Right cardiac atrium (tissue), 5 donors: Measurements from ENCODE around the gene CCDC85A. TPM values are rescaled to one million over a fixed set of nuclear protein-coding genes. Genes with fewer than 3 reads are reported as not detected.

Experiments
- ATAC-seq, 2 donors: fragments of 200-7000 bp; cut with Tn5 transposase; one replicate each; pipeline versions ENCODE4 v1.8.0 to v1.9.1; 2020; ENCODE audit warnings: moderate library complexity in 2 of 2, mild to moderate bottlenecking in 1 of 2
- DNase-seq, 3 donors: peaks; one replicate each; pipeline ENCODE4 v3.0.0-alpha.2; 2020
- H3K27ac ChIP-seq: one replicate; pipeline ENCODE4 v1.5.1; 2013; ENCODE audit warnings: mild to moderate bottlenecking, low read length, control low read depth, moderate library complexity
- H3K27me3 ChIP-seq: one replicate; pipeline ENCODE4 v1.6.1; 2013; ENCODE audit not compliant: control insufficient read depth, insufficient read depth
- H3K4me1 ChIP-seq: one replicate; pipeline ENCODE4 v1.6.1; 2013; ENCODE audit warnings: low read length; ENCODE audit not compliant: control insufficient read depth, insufficient read depth
- H3K4me3 ChIP-seq: one replicate; pipeline ENCODE4 v1.5.1; 2013; ENCODE audit warnings: low read length, control low read depth
- H3K9me3 ChIP-seq: one replicate; pipeline ENCODE4 v1.6.1; 2013; ENCODE audit warnings: low read length; ENCODE audit not compliant: control insufficient read depth
- WGBS: extraction: QIAGEN DNeasy Blood & Tissue Kit; methylation state at CpG from one replicate; pipeline ENCODE4 v1.1.7; 2013; 5-methylcytosine and 5-hydroxymethylcytosine counted together
- intact Hi-C, 4 donors: fragments of 100-400 bp; cut with DNase I; formaldehyde crosslinking; loops; one replicate each; pipeline versions ENCODE4 v1.11.0 to v1.14.0; 2022 to 2023
- polyA plus RNA-seq: library from polyadenylated mRNA; stranded (reverse); fragments of 200-250 nt; gene quantifications from one replicate; pipeline ENCODE4 v1.2.3, GENCODE V29; 2013
- total RNA-seq, 4 donors: library from RNA; stranded (reverse); fragmentation: NEBNext Ultra II Directional; extraction: Animal tissue kit (Norgen Biotek cat#: 25700); gene quantifications; one replicate each; pipeline ENCODE4 v1.2.1, GENCODE V29; 2021
- donor health status: healthy with polysubstance abuse.
- donor health status: DM: no; HTN: yes; CAD: no.
- donor health status: DM: no; HTN: no; CAD: no.
- donor health status: DM: no; HTN: yes; CAD: no; lungs with severe emphysema.
- donor health status: DM: yes; HTN: yes; CAD: no.

Gene CCDC85A
- total and polyA plus RNA-seq, 5 donors = 1.1 to 3.4 (median 1.9) TPM

DNA sequence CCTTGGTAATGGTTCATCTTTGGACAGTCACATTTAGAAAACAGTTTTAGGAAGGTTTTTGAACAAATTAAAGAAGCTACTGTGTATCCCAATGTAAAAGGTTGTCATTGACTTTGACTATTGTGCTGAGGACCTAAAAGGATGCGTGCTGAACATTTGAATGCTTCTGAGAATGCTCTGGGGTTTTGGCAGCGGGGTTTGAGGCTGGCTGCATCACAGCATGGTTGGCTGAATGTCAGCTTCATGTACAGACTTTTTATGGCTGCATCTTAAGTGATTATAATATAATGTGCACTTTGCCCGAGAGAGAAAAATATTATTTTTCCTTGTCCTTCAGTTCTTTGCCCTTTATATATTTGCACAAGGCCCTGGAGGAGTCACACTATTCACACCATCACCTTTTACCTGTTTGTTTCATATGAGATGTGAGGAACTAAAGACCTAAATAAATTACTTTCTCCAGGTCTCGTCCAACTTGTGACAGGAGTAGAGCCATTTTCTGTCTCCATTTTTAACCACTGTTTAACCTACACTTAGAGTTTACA is 125.9 kb downstream of the CCDC85A start:
- H3K9me3 ChIP-seq = no peaks in the 10 kb centered on the region
- H3K27me3 ChIP-seq = no peaks in the 10 kb centered on the region
- intact Hi-C loops = no loop called here
- ATAC-seq = no peak
- no peaks in the 10 kb centered on the region for H3K4me1 ChIP-seq
- no peak overlapping the region for H3K27ac ChIP-seq
- 66% methylated on average over 4 of the region's 4 CpGs for WGBS
- H3K4me3 ChIP-seq = no peak overlapping the region
- no peak for DNase-seq

DNA sequence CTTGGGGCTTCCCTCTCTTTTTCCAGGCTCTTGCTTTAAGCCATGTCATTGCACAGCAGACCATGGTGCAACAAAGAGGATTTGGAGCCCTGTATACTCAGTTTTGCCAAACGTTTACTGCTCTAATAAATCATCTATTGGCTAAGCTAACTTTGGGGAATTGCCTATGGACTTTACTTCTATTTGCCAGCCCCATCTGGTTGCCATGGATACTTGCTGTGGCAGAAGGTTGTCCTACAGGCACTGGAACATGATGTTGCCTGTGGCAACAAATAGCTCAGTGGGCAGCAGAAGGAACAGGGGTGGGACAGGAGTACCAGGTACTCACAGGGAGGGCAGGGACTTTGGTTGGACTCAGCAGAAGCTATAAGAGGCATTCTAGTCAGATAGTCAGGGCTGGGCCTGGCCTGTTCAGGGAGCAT is 129.7 kb downstream of the CCDC85A start:
- Histone ChIP-seq H3K9me3 (no peaks in the 10 kb centered on the region), H3K4me3 (no peak overlapping the region), H3K4me1 (no peaks in the 10 kb centered on the region), H3K27ac (peak overlapping the region; percentile 12), H3K27me3 (no peaks in the 10 kb centered on the region)
- 62% methylated on average over 1 of the region's 1 CpG for WGBS
- no peak for ATAC-seq
- intact Hi-C loops = no loop called here
- no peak for DNase-seq

DNA sequence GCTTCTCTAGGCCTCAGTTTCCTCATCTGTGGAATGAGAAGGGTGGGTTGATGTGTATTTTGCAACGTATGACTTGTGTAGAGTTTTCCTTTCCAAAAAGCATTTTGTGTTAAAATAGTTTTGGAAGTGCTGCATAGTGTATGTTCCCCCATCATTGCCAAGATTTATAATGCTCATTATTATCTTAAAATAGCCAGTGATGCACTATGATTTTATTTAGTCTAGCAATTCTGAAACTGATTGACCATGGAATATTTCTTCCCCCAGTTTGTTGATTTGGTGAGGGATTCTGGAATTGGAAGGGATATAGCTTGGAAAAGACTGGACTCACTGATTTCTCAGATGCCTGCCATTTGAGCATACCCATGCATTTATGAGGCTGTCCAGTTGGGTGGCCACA is 130.6 kb downstream of the CCDC85A start:
- no peak for ATAC-seq
- Histone ChIP-seq H3K4me3 (no peak overlapping the region), H3K27ac (peak overlapping the region; percentile 55), H3K9me3 (no peaks in the 10 kb centered on the region), H3K27me3 (no peaks in the 10 kb centered on the region), H3K4me1 (no peaks in the 10 kb centered on the region)
- intact Hi-C loops = no loop called here
- 44% methylated on average over 1 of the region's 1 CpG for WGBS
- DNase-seq = no peak

DNA sequence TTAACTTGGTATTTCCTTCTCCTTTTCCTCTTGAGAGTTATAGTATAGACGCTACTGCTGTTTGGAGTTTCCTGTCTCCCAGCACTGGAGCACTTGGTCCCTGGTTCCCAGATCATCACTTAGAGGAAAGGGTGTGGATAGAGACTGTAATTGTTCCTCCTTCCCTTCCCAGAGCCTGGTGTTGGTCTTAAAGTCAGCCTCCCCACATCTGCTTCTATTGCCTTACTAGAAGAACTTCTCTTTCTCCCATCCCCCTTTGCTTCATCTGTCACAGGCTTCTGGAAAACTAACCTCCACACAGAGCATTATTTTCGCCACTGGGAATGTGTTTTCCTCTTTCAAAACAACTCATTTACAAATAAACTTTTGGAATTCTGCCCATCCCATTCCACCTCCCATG is 131.0 kb downstream of the CCDC85A start:
- intact Hi-C loops = no loop called here
- Histone ChIP-seq H3K4me3 (no peak overlapping the region), H3K9me3 (no peaks in the 10 kb centered on the region), H3K27me3 (no peaks in the 10 kb centered on the region), H3K27ac (peak overlapping the region; percentile 55), H3K4me1 (no peaks in the 10 kb centered on the region)
- WGBS = 36% methylated on average over 2 of the region's 2 CpGs
- DNase-seq (no peak), ATAC-seq (peak; percentile 24 to 79)

DNA sequence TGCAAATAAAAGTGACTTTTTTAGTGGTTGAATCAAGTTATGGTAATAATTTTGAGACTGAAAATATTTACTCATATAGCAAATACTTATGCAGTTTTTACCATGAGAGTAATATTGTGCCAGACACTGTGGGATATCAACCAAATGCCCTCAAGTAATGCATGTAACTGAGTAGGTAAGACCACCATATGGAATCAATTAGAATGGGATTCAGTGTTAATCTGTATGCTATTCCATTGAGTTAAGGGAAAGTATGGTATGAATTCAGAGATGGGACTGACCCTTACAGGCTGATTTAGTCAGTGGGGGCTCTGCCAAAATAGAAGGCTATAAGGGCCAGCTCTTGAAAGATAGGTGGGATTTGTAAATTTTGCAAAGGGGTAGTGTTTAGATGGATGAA is 131.6 kb downstream of the CCDC85A start:
- Histone ChIP-seq H3K27ac (no peak overlapping the region), H3K9me3 (no peaks in the 10 kb centered on the region), H3K4me3 (no peak overlapping the region), H3K4me1 (no peaks in the 10 kb centered on the region), H3K27me3 (no peaks in the 10 kb centered on the region)
- no peak for DNase-seq
- no peak for ATAC-seq
- intact Hi-C loops = no loop called here

DNA sequence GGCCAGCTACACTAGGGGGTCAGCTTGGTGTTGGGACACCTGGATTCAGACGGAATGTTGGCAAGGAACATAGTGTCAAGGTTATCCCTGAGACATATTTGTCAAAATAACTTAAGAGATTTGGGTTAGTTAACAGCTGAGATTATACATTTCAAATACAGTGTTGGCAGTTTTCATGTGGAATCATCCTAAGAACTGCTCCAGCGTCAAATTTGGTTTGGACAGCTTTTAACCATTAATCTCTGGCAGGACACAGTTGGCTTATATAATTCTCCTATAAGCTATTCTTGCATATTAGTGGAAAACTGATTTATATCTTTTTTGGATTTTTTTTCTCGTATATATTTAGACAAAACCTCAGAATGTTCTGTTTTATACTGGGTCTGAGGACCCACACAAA is 132.2 kb downstream of the CCDC85A start:
- Histone ChIP-seq H3K27me3 (no peaks in the 10 kb centered on the region), H3K4me3 (no peak overlapping the region), H3K9me3 (no peaks in the 10 kb centered on the region), H3K4me1 (no peaks in the 10 kb centered on the region), H3K27ac (no peak overlapping the region)
- DNase-seq = no peak
- 83% methylated on average over 3 of the region's 3 CpGs for WGBS
- intact Hi-C loops = no loop called here
- ATAC-seq = no peak

DNA sequence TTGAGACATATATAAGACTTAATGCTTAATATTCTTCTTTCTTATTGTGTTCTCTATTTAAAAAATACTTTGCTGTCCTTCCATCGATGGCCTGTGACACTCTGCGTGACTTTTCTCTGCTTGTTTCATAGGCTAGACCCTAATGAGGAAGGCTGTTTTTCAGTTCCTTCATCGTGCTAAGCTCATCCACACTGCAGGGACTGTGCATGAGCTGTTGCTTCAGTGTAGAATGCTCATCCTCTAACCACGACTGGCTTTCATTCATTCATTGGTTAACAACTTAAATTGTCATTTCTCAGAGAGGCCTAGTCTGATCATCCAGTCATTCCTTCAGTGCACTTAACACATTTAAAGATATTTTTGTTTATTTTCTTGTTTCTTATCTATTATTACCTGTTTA is 134.4 kb downstream of the CCDC85A start:
- H3K4me3 ChIP-seq = no peak overlapping the region
- H3K4me1 ChIP-seq = no peaks in the 10 kb centered on the region
- H3K9me3 ChIP-seq = no peaks in the 10 kb centered on the region
- ATAC-seq (no peak), DNase-seq (no peak)
- no peaks in the 10 kb centered on the region for H3K27me3 ChIP-seq
- 91% methylated on average over 4 of the region's 4 CpGs for WGBS
- no peak overlapping the region for H3K27ac ChIP-seq
- intact Hi-C loops = no loop called here

DNA sequence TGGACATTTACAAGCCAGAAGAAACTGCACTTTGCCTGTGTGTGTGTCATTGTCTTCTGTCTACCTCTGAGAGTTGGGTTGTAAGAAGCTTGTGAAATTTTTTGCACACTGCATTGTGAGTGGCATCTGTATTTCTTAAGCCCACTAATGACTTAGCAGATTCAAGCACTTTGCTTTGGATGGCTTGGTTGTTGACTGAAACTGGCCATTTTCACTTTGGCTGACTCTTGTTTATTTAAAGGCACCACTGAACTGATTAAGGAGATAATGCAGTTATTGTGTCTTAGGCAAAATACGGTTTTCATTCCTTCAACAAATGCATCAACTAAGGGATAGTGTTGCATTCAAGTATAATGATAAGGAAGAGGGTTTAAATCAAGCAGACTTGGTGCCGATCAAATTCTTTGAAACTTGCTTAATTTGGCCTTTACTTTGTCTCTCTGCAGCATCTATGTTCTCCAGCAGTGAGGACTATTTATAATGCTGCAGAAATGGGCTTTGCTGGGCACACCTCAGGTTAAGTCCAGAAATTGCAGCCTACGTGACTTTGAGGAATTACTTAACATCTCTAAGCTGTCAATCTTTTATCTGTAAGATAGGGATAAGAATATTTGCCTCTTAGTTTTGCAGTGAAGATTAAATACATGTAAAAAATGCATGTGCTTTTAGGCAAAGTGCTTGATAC is 142.0 kb downstream of the CCDC85A start:
- 33% methylated on average over 3 of the region's 3 CpGs for WGBS
- no peak for DNase-seq
- Histone ChIP-seq H3K27ac (no peak overlapping the region), H3K4me1 (no peaks in the 10 kb centered on the region), H3K4me3 (no peak overlapping the region), H3K9me3 (no peaks in the 10 kb centered on the region), H3K27me3 (no peaks in the 10 kb centered on the region)
- intact Hi-C loops = no loop called here
- no peak for ATAC-seq

DNA sequence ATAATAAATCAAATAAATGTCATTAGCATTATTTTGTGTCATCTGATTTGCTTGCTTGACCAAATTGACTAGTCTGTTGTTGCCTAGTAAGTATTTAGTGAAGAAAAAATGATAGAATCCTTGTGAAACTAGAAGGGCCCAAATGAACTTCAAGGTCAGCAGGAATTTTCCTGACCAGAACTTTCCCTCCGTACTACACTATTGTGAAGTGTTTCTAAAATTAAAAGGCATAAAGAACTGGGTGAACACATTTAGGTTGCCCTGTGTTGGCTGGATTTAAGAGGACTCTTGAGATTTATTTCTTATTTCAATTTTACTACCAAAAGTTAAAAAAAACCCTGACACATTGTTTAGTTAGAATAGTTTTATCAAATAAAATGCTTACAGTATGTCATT is 142.6 kb downstream of the CCDC85A start:
- Histone ChIP-seq H3K27me3 (no peaks in the 10 kb centered on the region), H3K4me3 (no peak overlapping the region), H3K27ac (no peak overlapping the region), H3K9me3 (no peaks in the 10 kb centered on the region), H3K4me1 (no peaks in the 10 kb centered on the region)
- 25% methylated on average over 1 of the region's 1 CpG for WGBS
- intact Hi-C loops = no loop called here
- ATAC-seq (no peak), DNase-seq (no peak)

DNA sequence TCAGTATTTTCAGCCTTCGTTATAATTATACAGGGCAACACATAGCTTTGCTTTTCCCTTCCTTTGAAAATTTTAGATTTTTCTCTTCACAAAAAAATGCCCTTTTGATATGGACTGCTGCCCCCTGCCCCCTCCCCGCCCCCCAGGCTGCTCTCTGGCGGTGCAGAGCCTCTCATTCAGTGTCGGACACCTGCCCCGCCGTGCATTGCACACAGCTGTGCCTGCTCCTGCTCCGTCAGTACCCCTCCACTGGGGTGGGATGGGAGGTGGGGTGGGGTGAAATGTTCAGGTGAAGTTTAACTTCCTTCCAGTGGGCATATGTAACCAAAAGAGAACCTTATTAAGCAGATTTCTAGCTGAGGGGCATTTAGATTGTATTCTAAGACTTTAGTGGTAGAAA is 148.0 kb downstream of the CCDC85A start:
- DNase-seq (peak in 1 of 3 donors; percentile 37), ATAC-seq (no peak)
- H3K27me3 ChIP-seq = no peaks in the 10 kb centered on the region
- 92% methylated on average over 7 of the region's 7 CpGs for WGBS
- no peak overlapping the region for H3K4me3 ChIP-seq
- H3K9me3 ChIP-seq = no peaks in the 10 kb centered on the region
- intact Hi-C loops = no loop called here
- peaks cover 5% of the 10 kb centered on the region for H3K4me1 ChIP-seq
- H3K27ac ChIP-seq = no peak overlapping the region

DNA sequence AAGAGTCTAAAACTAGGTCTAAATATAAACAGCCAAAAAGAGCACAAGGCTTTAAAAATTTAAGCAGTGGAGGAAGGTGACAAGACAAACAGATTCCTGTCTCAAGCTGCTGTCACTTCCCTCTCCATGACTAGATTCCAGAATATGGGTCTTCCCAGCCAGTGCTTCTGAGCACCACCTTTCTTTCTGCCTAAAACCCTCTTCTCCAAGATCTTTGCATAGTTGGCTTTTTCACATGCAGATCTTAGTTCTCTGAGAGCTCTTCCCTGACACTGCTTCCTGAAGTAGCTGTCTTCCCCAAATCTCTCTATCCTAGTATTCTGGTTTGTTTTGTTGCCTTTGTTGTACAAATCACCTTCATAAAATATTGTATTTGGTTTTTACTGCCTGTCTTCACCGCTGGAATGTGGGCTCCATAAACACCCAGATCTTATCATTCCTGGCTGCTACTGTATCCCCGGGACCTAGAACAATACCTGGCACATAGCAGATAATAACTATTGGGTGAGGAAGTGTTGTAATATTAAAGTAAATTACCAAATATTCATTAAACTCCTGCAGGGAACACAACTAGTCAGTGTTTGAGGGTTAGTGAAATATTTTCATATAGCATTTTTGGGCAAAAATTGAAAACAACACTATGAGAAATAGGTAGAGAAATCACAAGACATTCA is 150.2 kb downstream of the CCDC85A start:
- Histone ChIP-seq H3K27me3 (no peaks in the 10 kb centered on the region), H3K4me3 (no peak overlapping the region), H3K27ac (peak overlapping the region; percentile 27), H3K9me3 (no peaks in the 10 kb centered on the region), H3K4me1 (peaks cover 5% of the 10 kb centered on the region)
- DNase-seq = no peak
- WGBS = 34% methylated on average over 2 of the region's 2 CpGs
- ATAC-seq = no peak
- intact Hi-C loops = no loop called here
